ENCODE measurements around the gene CAPRIN1. TPM values are rescaled to one million over a fixed set of nuclear protein-coding genes. Genes with fewer than 3 reads are reported as not detected.

Gene CAPRIN1
- total RNA-seq, 1 experiment from 2014 or later: 301 TPM

DNA sequence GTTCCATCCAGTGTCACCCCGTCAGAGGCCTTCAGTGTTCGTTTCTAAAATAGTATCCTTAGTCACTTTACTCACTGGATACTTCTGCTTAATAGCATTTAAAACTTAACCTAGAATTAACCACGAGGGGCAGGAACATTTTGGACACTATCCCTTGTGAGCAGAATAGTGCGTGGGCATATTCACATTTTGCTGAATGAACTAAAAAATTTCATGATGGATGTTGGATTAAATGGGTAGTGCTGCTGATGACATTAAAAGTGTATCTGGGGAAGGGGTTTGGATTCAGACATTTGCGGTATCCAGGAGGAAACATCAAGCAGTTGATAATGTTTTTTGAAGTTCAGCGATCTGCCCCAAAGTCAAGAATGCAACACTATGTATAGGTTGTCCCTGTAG lies 53.1 kb downstream of the CAPRIN1 start:
- H3T11ph ChIP-seq (ENCODE audit: low read length): no peak overlapping the region
- no peak overlapping the region for H3K18ac ChIP-seq (ENCODE audit: insufficient read length, low read depth, low read length)
- no peak overlapping the region for H3K23ac ChIP-seq (ENCODE audit: insufficient read length, low read depth, low read length)
- TF ChIP-seq, protein P1, sequence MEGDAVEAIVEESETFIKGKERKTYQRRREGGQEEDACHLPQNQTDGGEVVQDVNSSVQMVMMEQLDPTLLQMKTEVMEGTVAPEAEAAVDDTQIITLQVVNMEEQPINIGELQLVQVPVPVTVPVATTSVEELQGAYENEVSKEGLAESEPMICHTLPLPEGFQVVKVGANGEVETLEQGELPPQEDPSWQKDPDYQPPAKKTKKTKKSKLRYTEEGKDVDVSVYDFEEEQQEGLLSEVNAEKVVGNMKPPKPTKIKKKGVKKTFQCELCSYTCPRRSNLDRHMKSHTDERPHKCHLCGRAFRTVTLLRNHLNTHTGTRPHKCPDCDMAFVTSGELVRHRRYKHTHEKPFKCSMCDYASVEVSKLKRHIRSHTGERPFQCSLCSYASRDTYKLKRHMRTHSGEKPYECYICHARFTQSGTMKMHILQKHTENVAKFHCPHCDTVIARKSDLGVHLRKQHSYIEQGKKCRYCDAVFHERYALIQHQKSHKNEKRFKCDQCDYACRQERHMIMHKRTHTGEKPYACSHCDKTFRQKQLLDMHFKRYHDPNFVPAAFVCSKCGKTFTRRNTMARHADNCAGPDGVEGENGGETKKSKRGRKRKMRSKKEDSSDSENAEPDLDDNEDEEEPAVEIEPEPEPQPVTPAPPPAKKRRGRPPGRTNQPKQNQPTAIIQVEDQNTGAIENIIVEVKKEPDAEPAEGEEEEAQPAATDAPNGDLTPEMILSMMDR (conservative IDR thresholded peaks at IDR 0.05): no peak
- no peak overlapping the region for H4K5ac ChIP-seq (ENCODE audit: insufficient read length, low read depth, low read length)
- no peaks in the 10 kb centered on the region for H3K79me1 ChIP-seq (ENCODE audit: insufficient read depth, low read depth, low read length, poor library complexity, severe bottlenecking)
- no peak overlapping the region for H2BK20ac ChIP-seq (ENCODE audit: low read depth, low read length, poor library complexity, severe bottlenecking)
- peaks cover 14 to 37% (median 25%) of the 10 kb centered on the region in 3 experiments; a peak in 6 of 7 replicates for H3K36me3 Mint-ChIP-seq (ENCODE audit: insufficient read depth in 1 of 3, low read depth in 3 of 3)
- no peaks in the 10 kb centered on the region for H3K4me1 ChIP-seq (ENCODE audit: insufficient read depth, low read length)
- H3K27me3 ChIP-seq (ENCODE audit: insufficient read depth, low read length): no peaks in the 10 kb centered on the region
- no peak for DNase-seq
- no peak overlapping the region for H2BK12ac ChIP-seq (ENCODE audit: insufficient read length, low read depth, low read length)
- H3K27ac Mint-ChIP-seq: peak overlapping the region; percentile 92 to 99 (median 99)
- no peak overlapping the region for H2BK5ac ChIP-seq (ENCODE audit: insufficient read length, low read length)
- H3K4me3 Mint-ChIP-seq: peak overlapping the region; percentile 95 to 96
- no peak overlapping the region for H3K14ac ChIP-seq (ENCODE audit: insufficient read depth, low read length)
- H3K79me2 ChIP-seq (ENCODE audit: insufficient read depth, low read length): peaks cover 7% of the 10 kb centered on the region; the same call in 1 of the 2 replicates
- peaks cover 6% of the 10 kb centered on the region for H3K23me2 ChIP-seq (ENCODE audit: insufficient read length, low read depth, low read length, poor library complexity, severe bottlenecking)
- no peak overlapping the region for H3K56ac ChIP-seq (ENCODE audit: insufficient read length, low read depth, low read length)
- H4K8ac ChIP-seq (replicated peaks; ENCODE audit: insufficient read length, low read depth, low read length): no peak overlapping the region
- WGBS (ENCODE audit: extremely low coverage, insufficient read length, low lambda C conversion rate): no CpG with 5 or more reads among the region's 6 CpGs
- H3K4me2 ChIP-seq (ENCODE audit: insufficient read depth, insufficient read length, low read length): peak overlapping the region; percentile 57
- no peak overlapping the region for H4K91ac ChIP-seq (ENCODE audit: insufficient read length, low read depth, low read length)
- peaks cover 3% of the 10 kb centered on the region for H3K27me3 Mint-ChIP-seq (ENCODE audit: low read depth)
- H2AK5ac ChIP-seq (ENCODE audit: insufficient read length, low read length): no peak overlapping the region
- peak overlapping the region; percentile 86 for H3K9ac ChIP-seq (ENCODE audit: extremely low read depth, insufficient read length, low read length)
- H4K20me1 ChIP-seq (ENCODE audit: control insufficient read depth, insufficient read depth, insufficient read length): peaks cover 3% of the 10 kb centered on the region
- H2BK120ac ChIP-seq (ENCODE audit: low read depth, low read length, poor library complexity, severe bottlenecking): no peak overlapping the region
- H2BK15ac ChIP-seq (ENCODE audit: low read depth, low read length): no peak overlapping the region
- peak overlapping the region; percentile 46 for H3K27ac ChIP-seq (ENCODE audit: insufficient read length, low read depth, low read length)
- no peaks in the 10 kb centered on the region for H3K9me3 ChIP-seq (ENCODE audit: control insufficient read depth, low read depth, low read length)
- no peaks in the 10 kb centered on the region; a peak in 1 of 5 replicates for H3K9me3 Mint-ChIP-seq
- no peak overlapping the region for H3K4ac ChIP-seq (ENCODE audit: low read depth, low read length)
- H3K4me1 Mint-ChIP-seq: peaks cover 17 to 21% of the 10 kb centered on the region in 2 experiments
- no peak overlapping the region for H2AFZ ChIP-seq (ENCODE audit: low read length)
